Mesendoderm (in vitro differentiated cells): ENCODE measurements around the gene FGFRL1.

Experiments used
- DNase-seq: peaks from one replicate; pipeline ENCODE4 v3.0.0; 2013
- H2AK5ac ChIP-seq: 2 replicates; pipeline ENCODE4 v1.6.1; 2013; ENCODE audit warnings: low read length, inconsistent platforms
- H2BK120ac ChIP-seq: 2 replicates; pipeline ENCODE4 v1.6.1; 2013; ENCODE audit warnings: low read depth, mild to moderate bottlenecking, low read length, moderate library complexity, mixed read lengths
- H2BK15ac ChIP-seq: replicated peaks from 2 replicates; pipeline ENCODE4 v1.6.1; 2013; ENCODE audit warnings: low read depth, mild to moderate bottlenecking, moderate library complexity
- H2BK5ac ChIP-seq: 2 replicates; pipeline ENCODE4 v1.6.1; 2013; ENCODE audit warnings: low read length, inconsistent platforms
- H3K18ac ChIP-seq: 2 replicates; pipeline ENCODE4 v1.6.1; 2013; ENCODE audit warnings: mild to moderate bottlenecking, low read length, mixed read lengths
- H3K23ac ChIP-seq: one replicate; pipeline ENCODE4 v1.6.1; 2013; ENCODE audit warnings: low read length
- H3K27ac ChIP-seq: 2 replicates; pipeline ENCODE4 v1.5.1; 2013; ENCODE audit warnings: low read depth, mild to moderate bottlenecking, inconsistent platforms, low read length, moderate library complexity
- H3K27me3 ChIP-seq: 2 replicates; pipeline ENCODE4 v1.6.1; 2013; ENCODE audit warnings: low read length, control low read depth, mild to moderate bottlenecking, inconsistent platforms; ENCODE audit not compliant: insufficient read depth, poor library complexity
- H3K36me3 ChIP-seq: 2 replicates; pipeline ENCODE4 v1.6.1; 2013; ENCODE audit warnings: low read length, inconsistent platforms; ENCODE audit not compliant: control insufficient read depth, insufficient read depth
- H3K4ac ChIP-seq: one replicate; pipeline ENCODE4 v1.6.1; 2013; ENCODE audit warnings: low read depth, mild to moderate bottlenecking, low read length, moderate library complexity
- H3K4me1 ChIP-seq: 2 replicates; pipeline ENCODE4 v1.6.1; 2013; ENCODE audit warnings: low read depth, low read length, inconsistent platforms; ENCODE audit not compliant: control insufficient read depth
- H3K4me2 ChIP-seq: 2 replicates; pipeline ENCODE4 v1.6.1; 2013; ENCODE audit warnings: low read length
- H3K4me3 ChIP-seq: 2 replicates; pipeline ENCODE4 v1.5.1; 2013; ENCODE audit warnings: mild to moderate bottlenecking, low read length
- H3K56ac ChIP-seq: one replicate; pipeline ENCODE4 v1.6.1; 2013; ENCODE audit warnings: low read length
- H3K79me1 ChIP-seq: 2 replicates; pipeline ENCODE4 v1.6.1; 2013; ENCODE audit warnings: low read length, inconsistent platforms
- H3K79me2 ChIP-seq: 2 replicates; pipeline ENCODE4 v1.6.1; 2013; ENCODE audit warnings: mild to moderate bottlenecking, low read length; ENCODE audit not compliant: control insufficient read depth, insufficient read depth
- H3K9ac ChIP-seq: 2 replicates; pipeline ENCODE4 v1.6.1; 2013; ENCODE audit warnings: low read length, inconsistent platforms
- H4K5ac ChIP-seq: one replicate; pipeline ENCODE4 v1.6.1; 2013; ENCODE audit warnings: low read length
- H4K8ac ChIP-seq: one replicate; pipeline ENCODE4 v1.6.1; 2013; ENCODE audit warnings: low read depth, mild to moderate bottlenecking, control low read depth, low read length, moderate library complexity
- WGBS: extraction: QIAGEN DNeasy Blood & Tissue Kit; methylation state at CpG from one replicate; pipeline ENCODE4 v1.1.7; 2013; ENCODE audit warnings: low lambda C conversion rate, missing lambda C conversion rate; ENCODE audit not compliant: insufficient coverage; ENCODE audit errors: extremely low coverage; 5-methylcytosine and 5-hydroxymethylcytosine counted together

The FGFRL1 gene

GRCh38 chr4:1036095-1036494 lies 24.7 kb downstream of the FGFRL1 start:
- WGBS = no CpG with 5 or more reads among the region's 15 CpGs
- Histone ChIP-seq H4K8ac (no peak overlapping the region), H2BK120ac (no peak overlapping the region), H3K23ac (no peak overlapping the region), H2BK5ac (no peak overlapping the region), H4K5ac (no peak overlapping the region), H3K4me1 (no peaks in the 10 kb centered on the region), H3K79me2 (no peaks in the 10 kb centered on the region), H3K4me2 (no peak overlapping the region), H3K36me3 (no peaks in the 10 kb centered on the region), H3K56ac (no peak overlapping the region), H3K27me3 (no peaks in the 10 kb centered on the region), H3K18ac (no peak overlapping the region), H2AK5ac (no peak overlapping the region), H3K27ac (no peak overlapping the region), H3K79me1 (no peaks in the 10 kb centered on the region), H3K4ac (no peak overlapping the region), H3K9ac (no peak overlapping the region), H3K4me3 (no peak overlapping the region), H2BK15ac (no peak overlapping the region)
- DNase-seq = no peak

GRCh38 chr4:1036976-1037810 lies 25.8 kb downstream of the FGFRL1 start:
- no peak overlapping the region for H3K18ac ChIP-seq
- no peak overlapping the region for H2AK5ac ChIP-seq
- no peak for DNase-seq
- H3K4me2 ChIP-seq = no peak overlapping the region
- H4K8ac ChIP-seq = no peak overlapping the region
- no peak overlapping the region for H3K4ac ChIP-seq
- no peak overlapping the region for H2BK120ac ChIP-seq
- no peak overlapping the region for H3K23ac ChIP-seq
- no peak overlapping the region for H4K5ac ChIP-seq
- no peak overlapping the region for H3K56ac ChIP-seq
- no peaks in the 10 kb centered on the region for H3K79me1 ChIP-seq
- no peaks in the 10 kb centered on the region for H3K4me1 ChIP-seq
- H3K27ac ChIP-seq = no peak overlapping the region
- no peaks in the 10 kb centered on the region for H3K79me2 ChIP-seq
- no peaks in the 10 kb centered on the region for H3K27me3 ChIP-seq
- H3K4me3 ChIP-seq = no peak overlapping the region
- no peaks in the 10 kb centered on the region for H3K36me3 ChIP-seq
- H2BK15ac ChIP-seq = no peak overlapping the region
- no peak overlapping the region for H3K9ac ChIP-seq
- WGBS = no CpG with 5 or more reads among the region's 26 CpGs
- H2BK5ac ChIP-seq = no peak overlapping the region

GRCh38 chr4:1038948-1039492 lies 27.6 kb downstream of the FGFRL1 start:
- DNase-seq = no peak
- H2BK5ac ChIP-seq = no peak overlapping the region
- H3K9ac ChIP-seq = no peak overlapping the region
- H2BK120ac ChIP-seq = no peak overlapping the region
- H3K18ac ChIP-seq = no peak overlapping the region
- H3K27ac ChIP-seq = no peak overlapping the region
- no CpG with 5 or more reads among the region's 16 CpGs for WGBS
- no peak overlapping the region for H3K23ac ChIP-seq
- H3K4me1 ChIP-seq = peaks cover 5% of the 10 kb centered on the region
- H3K79me1 ChIP-seq = no peaks in the 10 kb centered on the region
- H3K4me3 ChIP-seq = no peak overlapping the region
- peak overlapping the region; percentile 60 for H3K56ac ChIP-seq
- no peak overlapping the region for H2BK15ac ChIP-seq
- no peak overlapping the region for H2AK5ac ChIP-seq
- H3K36me3 ChIP-seq = no peaks in the 10 kb centered on the region
- no peaks in the 10 kb centered on the region for H3K79me2 ChIP-seq
- H3K4me2 ChIP-seq = no peak overlapping the region
- H4K8ac ChIP-seq = no peak overlapping the region
- no peak overlapping the region for H4K5ac ChIP-seq
- H3K27me3 ChIP-seq = no peaks in the 10 kb centered on the region
- no peak overlapping the region for H3K4ac ChIP-seq

DNA sequence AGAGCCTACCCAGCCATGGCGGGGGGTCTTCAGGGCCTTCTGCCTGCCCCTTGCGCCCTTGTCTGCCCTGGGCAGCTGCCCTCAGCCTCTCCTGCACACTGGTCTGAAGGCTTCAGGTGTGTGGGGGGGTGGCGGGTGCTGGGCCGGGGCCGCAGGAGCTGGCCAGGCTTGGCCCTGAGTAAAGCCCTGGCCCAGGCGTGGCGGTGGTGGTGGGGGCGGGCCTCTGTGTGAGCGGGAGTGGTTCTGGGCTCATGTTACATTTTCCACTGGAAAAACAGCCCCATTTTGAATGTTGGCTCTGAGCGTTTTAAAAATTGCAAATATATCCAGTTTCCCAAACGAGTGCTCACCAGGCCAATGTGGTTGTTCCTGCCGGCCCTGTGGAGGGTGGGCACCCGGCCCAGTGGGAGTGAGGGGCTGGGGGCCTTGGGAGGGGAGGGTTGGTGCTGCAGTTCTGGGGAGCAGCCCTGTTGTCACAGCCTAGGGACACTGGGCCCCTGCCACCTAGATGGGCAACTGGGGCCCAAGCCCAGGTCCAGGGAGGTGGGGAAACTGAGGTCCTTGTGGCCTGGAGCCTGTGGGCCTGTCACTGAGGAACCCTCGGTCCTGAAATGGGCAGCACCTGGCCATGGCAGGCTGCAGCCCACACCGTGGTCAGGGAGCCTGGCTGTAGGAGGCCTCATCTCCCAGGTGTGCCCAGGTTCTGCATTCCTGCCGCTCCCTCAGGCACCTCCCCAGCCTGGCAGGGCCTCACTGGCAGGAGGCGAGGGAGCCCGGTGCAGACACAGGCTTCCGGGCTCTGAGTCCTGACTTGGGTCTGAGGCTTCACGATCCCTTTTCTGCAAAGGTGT lies 28.3 kb downstream of the FGFRL1 start:
- Histone ChIP-seq H3K27me3 (no peaks in the 10 kb centered on the region), H3K36me3 (no peaks in the 10 kb centered on the region), H3K27ac (no peak overlapping the region), H3K9ac (no peak overlapping the region), H2BK15ac (no peak overlapping the region), H2BK120ac (no peak overlapping the region), H4K8ac (no peak overlapping the region), H3K4ac (no peak overlapping the region), H3K56ac (peak overlapping the region; percentile 60), H3K23ac (no peak overlapping the region), H3K4me2 (no peak overlapping the region), H4K5ac (no peak overlapping the region), H3K79me1 (no peaks in the 10 kb centered on the region), H3K79me2 (no peaks in the 10 kb centered on the region), H2AK5ac (no peak overlapping the region), H3K4me3 (no peak overlapping the region), H3K18ac (peak overlapping the region; percentile 1), H2BK5ac (no peak overlapping the region), H3K4me1 (peaks cover 5% of the 10 kb centered on the region)
- no CpG with 5 or more reads among the region's 20 CpGs for WGBS
- DNase-seq = peak; percentile 39

DNA sequence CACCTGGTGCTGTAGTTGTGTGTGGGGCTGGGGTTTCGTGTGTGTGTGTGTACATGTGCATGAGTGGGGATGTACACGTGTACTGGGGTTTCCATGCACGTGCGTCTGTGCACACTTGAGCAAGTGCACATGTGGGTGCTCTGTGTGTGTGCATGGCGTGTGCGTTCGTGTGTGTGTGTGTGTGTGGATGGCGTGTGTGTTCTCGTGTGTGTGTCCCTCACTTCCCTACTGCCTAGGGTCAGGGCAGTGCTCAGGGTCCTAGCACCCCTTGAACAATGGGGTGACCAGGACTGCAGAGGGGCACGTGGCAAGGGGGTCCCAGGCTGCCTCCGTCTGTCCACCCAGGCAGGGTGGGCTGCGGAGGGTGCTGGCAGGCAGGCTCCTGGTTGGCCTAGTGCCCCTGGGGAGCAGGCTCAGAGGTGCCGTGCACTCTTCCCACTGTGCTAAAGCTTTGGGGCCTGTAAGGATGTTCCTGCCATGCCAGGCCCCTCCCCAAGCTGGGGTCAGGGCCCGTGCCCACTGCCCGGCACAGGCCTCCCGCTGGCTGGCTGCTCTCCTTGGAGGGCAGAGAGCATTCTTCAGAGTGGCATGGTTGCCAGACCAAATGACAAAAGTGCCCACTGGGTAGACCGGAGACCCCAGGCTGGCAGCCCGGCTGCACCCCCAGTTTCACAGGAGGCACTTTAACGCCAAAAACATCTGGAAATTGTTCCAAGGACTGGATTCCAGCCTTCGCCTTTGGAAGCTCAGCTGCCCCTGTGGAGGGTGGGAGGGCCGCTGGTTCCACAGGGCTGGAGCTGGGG lies 29.1 kb downstream of the FGFRL1 start:
- Histone ChIP-seq H4K8ac (no peak overlapping the region), H3K36me3 (no peaks in the 10 kb centered on the region), H3K4me3 (no peak overlapping the region), H3K23ac (no peak overlapping the region), H2BK15ac (no peak overlapping the region), H2AK5ac (no peak overlapping the region), H3K56ac (no peak overlapping the region), H3K79me2 (no peaks in the 10 kb centered on the region), H2BK120ac (no peak overlapping the region), H3K18ac (no peak overlapping the region), H3K9ac (no peak overlapping the region), H3K4ac (no peak overlapping the region), H4K5ac (no peak overlapping the region), H3K79me1 (no peaks in the 10 kb centered on the region), H2BK5ac (no peak overlapping the region), H3K27me3 (no peaks in the 10 kb centered on the region), H3K27ac (no peak overlapping the region), H3K4me2 (no peak overlapping the region), H3K4me1 (peaks cover 5% of the 10 kb centered on the region)
- no CpG with 5 or more reads among the region's 21 CpGs for WGBS
- no peak for DNase-seq
